Kidney (tissue), 14 donors: ENCODE measurements around the gene PIP5K1B. TPM values are rescaled to one million over a fixed set of nuclear protein-coding genes. Genes with fewer than 3 reads are reported as not detected.

Source experiments
- DNase-seq, 5 donors: peaks; one replicate each; pipeline ENCODE4 v3.0.0-alpha.2; 2013 to 2020
- FAIRE-seq: peaks from 2 replicates; lab custom pipeline; 2012; peaks lifted over from hg19 to GRCh38; lab: Jason Lieb, UNC
- H3K27ac ChIP-seq, 2 donors: one replicate each; pipeline ENCODE4 v1.7.0; 2013; ENCODE audit warnings: low read depth in 2 of 2, low read length in 2 of 2, inconsistent platforms in 1 of 2
- H3K27me3 ChIP-seq: one replicate; pipeline ENCODE4 v1.7.1; 2013; ENCODE audit warnings: low read length, inconsistent platforms; ENCODE audit not compliant: control insufficient read depth, insufficient read depth
- H3K36me3 ChIP-seq, 3 donors: one replicate each; pipeline versions ENCODE4 v1.7.0 to v1.7.1; 2013; ENCODE audit warnings: low read length in 3 of 3, control low read depth in 1 of 3, inconsistent platforms in 1 of 3; ENCODE audit not compliant: insufficient read depth in 3 of 3, control insufficient read depth in 2 of 3
- H3K4me1 ChIP-seq, 3 donors: one replicate each; pipeline versions ENCODE4 v1.7.0 to v1.7.1; 2013; ENCODE audit warnings: low read length in 3 of 3, inconsistent platforms in 1 of 3, low read depth in 1 of 3; ENCODE audit not compliant: control insufficient read depth in 2 of 3, insufficient read depth in 2 of 3
- H3K4me3 ChIP-seq, 3 donors: one replicate each; pipeline versions ENCODE4 v1.7.0 to v1.8.1; 2013; ENCODE audit warnings: low read length in 3 of 3, control low read depth in 1 of 3, inconsistent platforms in 1 of 3
- H3K9ac ChIP-seq, 3 donors: one replicate each; pipeline versions ENCODE4 v1.7.0 to v1.7.1; 2013; ENCODE audit warnings: low read length in 3 of 3, control low read depth in 1 of 3, inconsistent platforms in 1 of 3
- H3K9me3 ChIP-seq, 3 donors: one replicate each; pipeline versions ENCODE4 v1.7.0 to v1.7.1; 2013; ENCODE audit warnings: low read length in 3 of 3, control low read depth in 1 of 3, inconsistent platforms in 1 of 3; ENCODE audit not compliant: control insufficient read depth in 2 of 3, insufficient read depth in 1 of 3
- intact Hi-C: fragments of 100-400 bp; cut with DNase I; formaldehyde crosslinking; loops from one replicate; pipeline ENCODE4 v1.11.1; 2022
- polyA plus RNA-seq: library from polyadenylated mRNA; stranded (reverse); fragments of 350-450 nt; fragmentation: Illumina TruSeq; extraction: RNeasy Lipid Tissue Mini Kit (QIAGEN cat#74804); gene quantifications from one replicate; pipeline ENCODE4 v1.2.3, GENCODE V29; 2014; ENCODE audit warnings: low read depth, low replicate concordance; ENCODE audit not compliant: insufficient read depth
- total RNA-seq: library from RNA; stranded (reverse); fragmentation: NEBNext Ultra II Directional; extraction: Animal tissue kit (Norgen Biotek cat#: 25700); gene quantifications from one replicate; pipeline ENCODE4 v1.2.1, GENCODE V29; 2021
- TF ChIP-seq, protein P1 (sequence below): IDR thresholded peaks from 3 replicates; pipeline ENCODE4 v1.5.1; 2012; ENCODE audit warnings: mild to moderate bottlenecking, moderate library complexity, borderline replicate concordance; ENCODE audit not compliant: insufficient read depth; ENCODE audit errors: extremely low read depth
- donor health status: control.
- donor health status: control.
- donor health status: control.
- donor health status: control.
- donor health status: control.
- donor health status: DM: yes; HTN: yes; CAD: no.
- donor health status: Normal renal cell carcinoma (clear cell type).

PIP5K1B gene
- total and polyA plus RNA-seq, 2 donors from 2014 or later: 9.4 to 10.1 TPM

DNA sequence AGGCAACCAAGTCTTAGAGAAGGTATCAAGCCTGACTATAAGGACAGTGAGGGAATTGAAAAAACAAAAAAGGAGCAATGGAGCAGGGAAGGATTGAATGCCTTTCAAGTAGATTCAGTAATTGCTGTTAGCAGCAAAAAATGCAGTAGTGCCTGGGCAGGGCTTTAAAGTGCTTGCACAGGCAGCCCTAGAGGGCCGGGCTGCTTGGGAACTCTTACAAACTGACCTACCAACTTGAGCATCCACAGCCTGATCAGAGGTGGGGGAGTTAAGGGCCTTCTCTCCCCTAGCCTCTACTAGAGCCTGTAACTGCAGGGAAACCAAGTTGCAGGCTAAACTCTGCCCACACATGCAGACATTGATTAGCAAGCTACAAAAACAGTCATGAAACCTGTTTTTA, 349.9 kb downstream of the PIP5K1B start:
- DNase-seq (no peak), FAIRE-seq (no peak)
- peaks cover 3 to 4% (median 3%) of the 10 kb centered on the region in 3 donors for H3K36me3 ChIP-seq
- H3K9me3 ChIP-seq: no peaks in the 10 kb centered on the region
- no peak overlapping the region for H3K9ac ChIP-seq
- intact Hi-C loops: loop anchor here (10.0 kb wide), 1 partner anchor 140 kb away; no protein-coding TSS in a partner anchor
- H3K4me3 ChIP-seq: no peak overlapping the region
- no peaks in the 10 kb centered on the region for H3K4me1 ChIP-seq
- TF ChIP-seq, protein P1, sequence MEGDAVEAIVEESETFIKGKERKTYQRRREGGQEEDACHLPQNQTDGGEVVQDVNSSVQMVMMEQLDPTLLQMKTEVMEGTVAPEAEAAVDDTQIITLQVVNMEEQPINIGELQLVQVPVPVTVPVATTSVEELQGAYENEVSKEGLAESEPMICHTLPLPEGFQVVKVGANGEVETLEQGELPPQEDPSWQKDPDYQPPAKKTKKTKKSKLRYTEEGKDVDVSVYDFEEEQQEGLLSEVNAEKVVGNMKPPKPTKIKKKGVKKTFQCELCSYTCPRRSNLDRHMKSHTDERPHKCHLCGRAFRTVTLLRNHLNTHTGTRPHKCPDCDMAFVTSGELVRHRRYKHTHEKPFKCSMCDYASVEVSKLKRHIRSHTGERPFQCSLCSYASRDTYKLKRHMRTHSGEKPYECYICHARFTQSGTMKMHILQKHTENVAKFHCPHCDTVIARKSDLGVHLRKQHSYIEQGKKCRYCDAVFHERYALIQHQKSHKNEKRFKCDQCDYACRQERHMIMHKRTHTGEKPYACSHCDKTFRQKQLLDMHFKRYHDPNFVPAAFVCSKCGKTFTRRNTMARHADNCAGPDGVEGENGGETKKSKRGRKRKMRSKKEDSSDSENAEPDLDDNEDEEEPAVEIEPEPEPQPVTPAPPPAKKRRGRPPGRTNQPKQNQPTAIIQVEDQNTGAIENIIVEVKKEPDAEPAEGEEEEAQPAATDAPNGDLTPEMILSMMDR: no peak
- no peak overlapping the region for H3K27ac ChIP-seq
- no peaks in the 10 kb centered on the region for H3K27me3 ChIP-seq

DNA sequence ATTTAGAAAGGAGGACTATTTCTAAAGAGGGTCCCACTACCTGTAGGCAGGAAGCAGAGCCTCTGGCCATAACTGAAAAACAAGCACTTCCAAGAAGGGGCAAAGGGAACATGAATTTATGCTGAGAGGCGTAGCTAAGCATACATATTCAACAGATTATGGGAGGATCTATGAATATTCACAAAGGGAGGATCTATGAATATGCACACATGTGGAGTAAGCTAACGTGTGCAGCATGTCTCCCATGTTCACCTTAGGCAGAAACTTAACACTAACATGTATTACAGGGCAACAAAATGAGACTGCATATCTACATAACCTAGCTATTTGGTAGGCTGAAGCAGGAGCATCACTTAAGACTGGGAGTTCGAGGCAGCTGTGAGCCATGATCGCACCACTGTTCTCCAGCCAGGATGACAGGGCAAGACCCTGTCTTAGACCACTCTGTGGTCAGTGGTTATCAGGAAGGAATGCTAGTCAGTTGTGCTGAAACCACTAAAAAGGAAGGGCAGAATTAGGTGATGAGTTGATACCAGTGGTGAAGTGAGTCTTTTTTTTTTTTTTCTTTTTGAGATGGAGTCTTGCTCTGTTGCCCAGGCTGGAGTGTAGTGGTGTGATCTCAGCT, 351.3 kb downstream of the PIP5K1B start:
- TF ChIP-seq, protein P1: no peak
- H3K9ac ChIP-seq: no peak overlapping the region
- intact Hi-C loops: loop anchor here (10.0 kb wide), 1 partner anchor 138 kb away; no protein-coding TSS in a partner anchor
- no peak overlapping the region for H3K27ac ChIP-seq
- H3K4me3 ChIP-seq: no peak overlapping the region
- DNase-seq (no peak), FAIRE-seq (no peak)
- H3K4me1 ChIP-seq: no peaks in the 10 kb centered on the region
- H3K36me3 ChIP-seq: peaks cover 3 to 4% (median 3%) of the 10 kb centered on the region in 3 donors
- H3K9me3 ChIP-seq: no peaks in the 10 kb centered on the region
- no peaks in the 10 kb centered on the region for H3K27me3 ChIP-seq

DNA sequence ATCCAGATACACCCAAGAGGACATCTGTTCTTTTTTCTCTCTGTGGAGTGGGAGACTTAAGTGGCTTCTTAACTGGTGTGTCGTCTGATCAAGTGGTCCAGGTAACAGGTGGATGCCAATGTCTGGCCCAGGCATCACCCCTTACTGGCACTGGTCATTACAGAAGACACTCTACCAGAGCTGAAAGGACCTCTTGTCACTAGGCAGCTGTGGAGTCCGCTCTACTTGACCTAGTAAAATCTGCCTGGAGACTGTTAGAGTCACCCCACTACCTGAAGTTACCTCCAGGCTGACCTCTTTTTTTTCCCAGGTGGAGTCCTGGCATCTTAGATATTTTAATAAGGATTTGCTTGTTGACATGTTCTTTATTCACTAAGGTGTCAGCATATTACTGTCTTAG, 353.1 kb downstream of the PIP5K1B start:
- no peak for FAIRE-seq
- DNase-seq: no peak
- intact Hi-C loops: loop anchor here (10.0 kb wide), 1 partner anchor 137 kb away; no protein-coding TSS in a partner anchor

More for the DNA sequence above, 353.1 kb downstream of the PIP5K1B start:
- Histone ChIP-seq H3K9me3 (no peaks in the 10 kb centered on the region), H3K4me1 (no peaks in the 10 kb centered on the region), H3K36me3 (peaks cover 3 to 4% (median 3%) of the 10 kb centered on the region in 3 donors), H3K27me3 (no peaks in the 10 kb centered on the region), H3K4me3 (no peak overlapping the region), H3K9ac (no peak overlapping the region), H3K27ac (no peak overlapping the region)
- TF ChIP-seq, protein P1: no peak

Other genes starting within 250 kb of the PIP5K1B start
- 111 TPM for gene TMEM252, start 164.4 kb upstream of the PIP5K1B start, total RNA-seq
- 3.4 TPM for gene TMEM252, start 164.4 kb upstream of the PIP5K1B start, polyA plus RNA-seq